Skeletal muscle tissue (tissue), 4 donors: ENCODE results near the gene PLBD2. TPM values are rescaled to one million over a fixed set of nuclear protein-coding genes. Genes with fewer than 3 reads are reported as not detected.

ENCODE experiments used
- H3K27ac ChIP-seq: one replicate; pipeline ENCODE4 v1.7.0; 2013; ENCODE audit warnings: mild to moderate bottlenecking, low read depth, low read length, inconsistent platforms
- H3K27me3 ChIP-seq, 3 donors: one replicate each; pipeline ENCODE4 v1.7.0; 2013; ENCODE audit warnings: low read length in 3 of 3; ENCODE audit not compliant: control insufficient read depth in 3 of 3, insufficient read depth in 3 of 3
- H3K36me3 ChIP-seq, 3 donors: one replicate each; pipeline ENCODE4 v1.7.0; 2013; ENCODE audit warnings: low read length in 3 of 3; ENCODE audit not compliant: control insufficient read depth in 3 of 3, insufficient read depth in 3 of 3
- H3K4me1 ChIP-seq, 3 donors: one replicate each; pipeline ENCODE4 v1.7.0; 2013; ENCODE audit warnings: low read length in 3 of 3, mild to moderate bottlenecking in 3 of 3; ENCODE audit not compliant: control insufficient read depth in 3 of 3, insufficient read depth in 3 of 3
- H3K4me3 ChIP-seq, 3 donors: one replicate each; pipeline ENCODE4 v1.7.0; 2013; ENCODE audit warnings: low read length in 3 of 3
- H3K9ac ChIP-seq, 3 donors: one replicate each; pipeline ENCODE4 v1.7.0; 2013; ENCODE audit warnings: low read length in 3 of 3, mild to moderate bottlenecking in 3 of 3, moderate library complexity in 2 of 3, low read depth in 1 of 3
- H3K9me3 ChIP-seq, 3 donors: one replicate each; pipeline ENCODE4 v1.7.0; 2013; ENCODE audit warnings: low read length in 3 of 3; ENCODE audit not compliant: control insufficient read depth in 3 of 3
- total RNA-seq: library from RNA; depleted of rRNA; stranded (reverse); fragments of >200 nt; gene quantifications from one replicate; pipeline ENCODE4 v1.2.3, GENCODE V29; 2014
- donor health status: Osteomylitis.

PLBD2 gene
- total RNA-seq, 1 donor from 2014 or later, result 4.2 TPM

DNA sequence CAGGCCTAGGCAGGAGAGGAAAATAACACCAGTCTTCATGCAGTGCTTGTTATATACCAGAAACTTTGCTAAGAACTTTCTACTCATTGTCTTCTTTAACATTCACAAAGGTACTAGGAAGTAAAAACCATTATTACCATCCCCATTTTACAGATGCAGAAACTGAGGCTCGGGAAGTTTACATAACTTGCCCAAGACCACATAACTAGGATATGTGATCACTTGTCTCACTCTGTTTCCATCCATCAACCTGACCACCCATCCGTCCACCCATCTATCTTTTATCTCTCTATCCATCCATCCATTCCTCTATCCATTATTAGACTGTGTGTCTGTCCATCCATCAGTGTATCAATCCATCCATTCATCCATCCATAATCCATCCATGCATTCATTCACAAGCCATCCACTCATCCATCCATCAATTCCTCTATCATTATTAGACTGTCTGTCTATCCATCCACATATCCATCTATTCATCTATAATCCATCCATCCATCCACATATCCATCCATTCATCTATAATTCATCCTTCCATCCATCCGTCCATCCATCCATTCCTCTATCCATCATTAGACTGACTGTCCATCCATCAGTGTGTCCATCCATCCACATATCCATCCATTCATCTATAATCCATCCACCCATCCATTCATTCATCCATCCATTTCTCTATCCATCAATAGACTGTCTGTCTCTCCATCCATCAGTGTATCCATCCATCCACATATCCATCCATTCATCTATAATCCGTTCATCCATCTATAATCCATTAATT, 80.3 kb downstream of the PLBD2 start:
- H3K4me1 ChIP-seq, result no peaks in the 10 kb centered on the region
- H3K36me3 ChIP-seq, result no peaks in the 10 kb centered on the region
- no peaks in the 10 kb centered on the region for H3K9me3 ChIP-seq
- no peak overlapping the region for H3K9ac ChIP-seq
- H3K4me3 ChIP-seq, result no peak overlapping the region
- no peak overlapping the region for H3K27ac ChIP-seq
- H3K27me3 ChIP-seq, result peaks cover 11 to 24% (median 22%) of the 10 kb centered on the region in 3 donors

GRCh38 chr12:113439301-113439597, 80.9 kb downstream of the PLBD2 start:
- peaks cover 11 to 25% (median 24%) of the 10 kb centered on the region in 3 donors for H3K27me3 ChIP-seq
- H3K4me3 ChIP-seq, result no peak overlapping the region
- H3K9me3 ChIP-seq, result no peaks in the 10 kb centered on the region
- no peaks in the 10 kb centered on the region for H3K4me1 ChIP-seq
- no peaks in the 10 kb centered on the region for H3K36me3 ChIP-seq
- no peak overlapping the region for H3K27ac ChIP-seq
- H3K9ac ChIP-seq, result no peak overlapping the region

GRCh38 chr12:113439606-113440030, 81.2 kb downstream of the PLBD2 start:
- H3K4me1 ChIP-seq, result no peaks in the 10 kb centered on the region
- peaks cover 11 to 26% (median 25%) of the 10 kb centered on the region in 3 donors for H3K27me3 ChIP-seq
- H3K9ac ChIP-seq, result no peak overlapping the region
- H3K27ac ChIP-seq, result no peak overlapping the region
- H3K36me3 ChIP-seq, result no peaks in the 10 kb centered on the region
- H3K9me3 ChIP-seq, result no peaks in the 10 kb centered on the region
- H3K4me3 ChIP-seq, result no peak overlapping the region

DNA sequence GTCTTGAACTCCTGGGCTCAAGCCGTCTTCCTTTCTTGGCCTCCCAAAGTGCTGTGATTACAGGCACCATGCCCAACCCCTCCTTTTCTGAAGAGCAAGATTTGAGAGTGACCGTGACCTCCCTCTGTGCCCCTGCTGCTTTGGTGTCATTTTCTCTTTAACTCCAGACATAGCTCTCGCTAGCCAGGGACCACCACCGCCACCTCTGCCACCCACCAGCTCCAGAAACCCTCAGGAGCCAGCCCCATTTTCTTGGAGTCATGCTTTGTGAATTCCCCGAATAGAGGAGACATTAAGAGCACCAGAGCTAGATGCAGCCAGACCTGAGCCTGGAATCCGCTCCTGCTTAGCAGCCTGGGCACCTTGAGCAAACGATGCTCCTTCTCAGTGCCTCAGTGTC, 81.9 kb downstream of the PLBD2 start:
- no peaks in the 10 kb centered on the region for H3K36me3 ChIP-seq

More for the DNA sequence above, 81.9 kb downstream of the PLBD2 start:
- Histone ChIP-seq H3K4me3 (no peak overlapping the region), H3K4me1 (no peaks in the 10 kb centered on the region), H3K27me3 (peaks cover 16 to 30% (median 25%) of the 10 kb centered on the region in 3 donors), H3K9me3 (no peaks in the 10 kb centered on the region), H3K27ac (no peak overlapping the region), H3K9ac (no peak overlapping the region)

Other genes with a start within 250 kb of the PLBD2 start
- gene RASAL1, start 222.8 kb upstream of the PLBD2 start, total RNA-seq, result not detected
- not detected for gene CFAP73, start 208.9 kb upstream of the PLBD2 start, total RNA-seq
- 29.7 TPM for gene DDX54, start 173.1 kb upstream of the PLBD2 start, total RNA-seq
- 10.4 TPM for gene RITA1, start 172.9 kb upstream of the PLBD2 start, total RNA-seq
- 11.0 TPM for gene TPCN1, start 137.1 kb upstream of the PLBD2 start, total RNA-seq
- 8.4 TPM for gene SLC8B1, start 23.5 kb upstream of the PLBD2 start, total RNA-seq
- not detected for gene SDS, start 45.3 kb downstream of the PLBD2 start, total RNA-seq
- gene SDSL, start 63.8 kb downstream of the PLBD2 start, total RNA-seq, result 0.52 TPM
- gene LHX5, start 113.3 kb downstream of the PLBD2 start, total RNA-seq, result not detected